ENCODE data around the gene ZCCHC14.

The ZCCHC14 gene

GRCh38 chr16:87469169-87469568 is 23.7 kb downstream of the ZCCHC14 start:
- Histone ChIP-seq H3K4me3 (no peak overlapping the region), H3K27ac (no peak overlapping the region)
- no peak for DNase-seq (ENCODE audit: low spot score)
- no peak for TF ChIP-seq CTCF (IDR thresholded peaks at IDR 0.05)

GRCh38 chr16:87468550-87468949 is 24.3 kb downstream of the ZCCHC14 start:
- no peak for DNase-seq (ENCODE audit: low spot score)

GRCh38 chr16:87466975-87467501 is 25.8 kb downstream of the ZCCHC14 start:
- no peak for DNase-seq (ENCODE audit: low spot score)
- Histone ChIP-seq H3K4me3 (no peak overlapping the region), H3K27ac (peak overlapping the region in 1 of 2 donors; percentile 7)
- no peak for TF ChIP-seq CTCF (IDR thresholded peaks at IDR 0.05)

More at GRCh38 chr16:87468550-87468949, 24.3 kb downstream of the ZCCHC14 start:
- no peak overlapping the region for H3K27ac ChIP-seq
- TF ChIP-seq CTCF (IDR thresholded peaks at IDR 0.05) = no peak
- no peak overlapping the region for H3K4me3 ChIP-seq

GRCh38 chr16:87465879-87466278 is 26.9 kb downstream of the ZCCHC14 start:
- no peak overlapping the region for H3K4me3 ChIP-seq
- no peak for TF ChIP-seq CTCF (IDR thresholded peaks at IDR 0.05)
- DNase-seq (ENCODE audit: low spot score) = no peak
- H3K27ac ChIP-seq = peak overlapping the region; percentile 93 to 96

GRCh38 chr16:87465306-87465705 is 27.5 kb downstream of the ZCCHC14 start:
- TF ChIP-seq CTCF (IDR thresholded peaks at IDR 0.05) = no peak
- peak; percentile 85 for DNase-seq (ENCODE audit: low spot score)
- H3K4me3 ChIP-seq = peak overlapping the region; percentile 61
- H3K27ac ChIP-seq = peak overlapping the region; percentile 93 to 96

GRCh38 chr16:87464691-87465300 is 28.0 kb downstream of the ZCCHC14 start:
- peak overlapping the region; percentile 61 for H3K4me3 ChIP-seq
- TF ChIP-seq CTCF (IDR thresholded peaks at IDR 0.05) = no peak
- peak; percentile 93 for DNase-seq (ENCODE audit: low spot score)
- H3K27ac ChIP-seq = peak overlapping the region; percentile 93 to 96

Data from coronary artery (tissue), 2 donors.